Measurements from ENCODE around the gene FHIT. TPM values are rescaled to one million over a fixed set of nuclear protein-coding genes. Genes with fewer than 3 reads are reported as not detected.
"Not testable (repeated sequence)": the region's sequence is repeated elsewhere in the genome, so short reads cannot be mapped to it uniquely, and the experiment has no call there.

The FHIT gene
- total RNA-seq, 4 donors from 2014 or later, result 7.5 to 20.1 (median 13.5) TPM

DNA sequence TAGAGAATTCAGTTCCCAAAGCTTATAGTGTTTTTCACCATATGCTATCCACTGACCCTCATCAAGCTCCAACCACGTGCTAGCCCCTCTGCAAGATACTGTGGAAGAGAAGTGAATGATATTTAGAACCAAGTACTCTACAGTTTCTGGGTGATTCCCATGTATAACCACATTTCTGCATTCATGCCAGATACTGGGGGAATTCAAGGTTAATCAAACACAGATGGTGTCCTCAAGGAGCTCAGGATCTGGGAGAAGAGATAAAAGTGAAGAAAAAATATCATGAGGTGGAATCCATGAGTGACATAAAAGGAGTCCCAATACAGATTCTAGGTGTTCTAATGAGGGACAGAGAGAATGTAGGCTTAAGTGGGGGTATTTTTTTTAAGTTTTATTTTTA is 195.8 kb downstream of the FHIT start:
- H3K27ac ChIP-seq, result no peak overlapping the region
- no peaks in the 10 kb centered on the region for H3K9me3 ChIP-seq
- no peaks in the 10 kb centered on the region for H3K27me3 ChIP-seq
- no peaks in the 10 kb centered on the region for H3K4me1 ChIP-seq
- no peak for TF ChIP-seq POLR2AphosphoS5 (IDR thresholded peaks at IDR 0.05)
- no peak for TF ChIP-seq EP300 (IDR thresholded peaks at IDR 0.05; ENCODE audit: low read depth)
- TF ChIP-seq POLR2A (IDR thresholded peaks at IDR 0.05), result no peak
- TF ChIP-seq, protein P1, sequence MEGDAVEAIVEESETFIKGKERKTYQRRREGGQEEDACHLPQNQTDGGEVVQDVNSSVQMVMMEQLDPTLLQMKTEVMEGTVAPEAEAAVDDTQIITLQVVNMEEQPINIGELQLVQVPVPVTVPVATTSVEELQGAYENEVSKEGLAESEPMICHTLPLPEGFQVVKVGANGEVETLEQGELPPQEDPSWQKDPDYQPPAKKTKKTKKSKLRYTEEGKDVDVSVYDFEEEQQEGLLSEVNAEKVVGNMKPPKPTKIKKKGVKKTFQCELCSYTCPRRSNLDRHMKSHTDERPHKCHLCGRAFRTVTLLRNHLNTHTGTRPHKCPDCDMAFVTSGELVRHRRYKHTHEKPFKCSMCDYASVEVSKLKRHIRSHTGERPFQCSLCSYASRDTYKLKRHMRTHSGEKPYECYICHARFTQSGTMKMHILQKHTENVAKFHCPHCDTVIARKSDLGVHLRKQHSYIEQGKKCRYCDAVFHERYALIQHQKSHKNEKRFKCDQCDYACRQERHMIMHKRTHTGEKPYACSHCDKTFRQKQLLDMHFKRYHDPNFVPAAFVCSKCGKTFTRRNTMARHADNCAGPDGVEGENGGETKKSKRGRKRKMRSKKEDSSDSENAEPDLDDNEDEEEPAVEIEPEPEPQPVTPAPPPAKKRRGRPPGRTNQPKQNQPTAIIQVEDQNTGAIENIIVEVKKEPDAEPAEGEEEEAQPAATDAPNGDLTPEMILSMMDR (IDR thresholded peaks at IDR 0.05), result no peak
- no peak for DNase-seq
- intact Hi-C loops (cut with DNase I; ENCODE audit: low total_unique reads) (no loop called here), in situ Hi-C loops (cut with MboI; ENCODE audit: low pct_ligation_motif_present in 1 of 4, low pct_unique_long_range_greater_than_20kb in 1 of 4, low sequenced_read_pairs in 3 of 4) (no loop called here)
- H3K4me3 ChIP-seq, result no peak overlapping the region
- WGBS, 2 donors (ENCODE audit: low coverage in 1 of 2), result 71 to 88% methylated on average over 1 of the region's 1 CpG
- no peaks in the 10 kb centered on the region for H3K36me3 ChIP-seq

DNA sequence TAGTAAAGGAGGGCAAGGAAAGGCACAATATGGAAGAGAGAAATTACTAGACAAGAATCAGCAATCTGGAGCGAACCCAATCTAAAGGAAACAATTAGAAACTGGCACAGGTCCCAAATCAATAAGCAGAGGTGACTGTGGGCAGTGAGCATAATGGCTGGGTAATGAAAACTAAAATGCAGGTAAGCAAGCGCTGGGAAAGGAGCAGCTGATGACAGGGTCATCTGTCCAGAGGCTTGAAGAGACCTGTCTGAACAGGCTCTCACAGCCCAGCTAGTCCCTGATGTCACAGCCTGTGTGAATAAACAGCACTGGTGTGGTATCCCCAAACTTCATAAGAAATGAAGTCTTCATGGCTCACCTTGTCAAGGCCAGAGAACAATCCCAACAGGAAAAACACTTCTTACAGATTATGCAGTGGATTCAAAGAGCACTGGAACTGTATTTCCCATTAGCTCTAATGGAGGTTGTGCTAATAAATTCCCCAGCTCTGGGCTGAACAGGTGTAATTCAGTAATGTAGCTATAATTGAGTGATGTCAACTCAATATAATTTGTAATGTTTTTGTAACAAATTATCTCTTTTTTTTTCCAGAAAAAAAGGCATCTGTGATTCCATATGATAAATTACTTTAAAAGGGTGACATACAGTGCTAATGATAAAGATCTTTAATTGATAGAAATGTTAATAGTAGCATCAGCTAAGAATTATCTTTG is 197.3 kb downstream of the FHIT start:
- DNase-seq, result no peak
- H3K27me3 ChIP-seq, result no peaks in the 10 kb centered on the region
- in situ Hi-C loops (cut with MboI; ENCODE audit: low pct_ligation_motif_present in 1 of 4, low pct_unique_long_range_greater_than_20kb in 1 of 4, low sequenced_read_pairs in 3 of 4), result no loop called here
- H3K36me3 ChIP-seq, result no peaks in the 10 kb centered on the region
- no peak overlapping the region for H3K4me3 ChIP-seq
- no peaks in the 10 kb centered on the region for H3K4me1 ChIP-seq
- intact Hi-C loops (cut with DNase I; ENCODE audit: low total_unique reads), result no loop called here
- no peaks in the 10 kb centered on the region for H3K9me3 ChIP-seq
- TF ChIP-seq POLR2A (IDR thresholded peaks at IDR 0.05), result no peak
- TF ChIP-seq, protein P1 (IDR thresholded peaks at IDR 0.05), result no peak
- no peak for TF ChIP-seq EP300 (IDR thresholded peaks at IDR 0.05; ENCODE audit: low read depth)
- 58 to 67% methylated on average over 2 of the region's 2 CpGs for WGBS, 2 donors (ENCODE audit: low coverage in 1 of 2)
- no peak overlapping the region for H3K27ac ChIP-seq

DNA sequence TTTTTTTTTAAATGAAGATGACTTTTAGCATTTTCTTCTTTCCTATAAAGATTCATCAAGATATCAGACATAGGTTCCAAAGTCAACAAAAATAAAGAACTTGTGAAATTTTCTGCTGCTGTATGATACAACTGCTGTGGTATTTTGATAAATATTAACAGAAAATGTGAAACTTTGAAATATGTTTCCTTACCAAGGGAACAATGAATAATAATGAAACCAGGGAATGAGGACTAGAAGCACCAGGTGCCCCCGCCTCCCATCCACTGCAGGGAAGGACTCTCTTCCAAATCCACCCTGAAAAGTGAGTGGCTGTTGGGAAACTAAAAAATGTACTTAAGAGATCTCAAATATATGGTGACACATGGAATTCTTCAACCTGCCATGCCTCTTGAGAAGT is 198.4 kb downstream of the FHIT start:
- Histone ChIP-seq H3K4me3 (no peak overlapping the region), H3K27ac (no peak overlapping the region), H3K27me3 (no peaks in the 10 kb centered on the region), H3K4me1 (no peaks in the 10 kb centered on the region), H3K9me3 (no peaks in the 10 kb centered on the region), H3K36me3 (no peaks in the 10 kb centered on the region)
- intact Hi-C loops (cut with DNase I; ENCODE audit: low total_unique reads), result no loop called here
- no peak for TF ChIP-seq EP300 (IDR thresholded peaks at IDR 0.05; ENCODE audit: low read depth)
- TF ChIP-seq, protein P1 (IDR thresholded peaks at IDR 0.05), result no peak
- TF ChIP-seq POLR2AphosphoS5 (IDR thresholded peaks at IDR 0.05), result no peak
- TF ChIP-seq POLR2A (IDR thresholded peaks at IDR 0.05), result no peak
- WGBS, 2 donors (ENCODE audit: low coverage in 1 of 2), result 91 to 100% methylated on average over 1 of the region's 1 CpG
- in situ Hi-C loops (cut with MboI; ENCODE audit: low pct_ligation_motif_present in 1 of 4, low pct_unique_long_range_greater_than_20kb in 1 of 4, low sequenced_read_pairs in 3 of 4), result no loop called here
- DNase-seq, result no peak

DNA sequence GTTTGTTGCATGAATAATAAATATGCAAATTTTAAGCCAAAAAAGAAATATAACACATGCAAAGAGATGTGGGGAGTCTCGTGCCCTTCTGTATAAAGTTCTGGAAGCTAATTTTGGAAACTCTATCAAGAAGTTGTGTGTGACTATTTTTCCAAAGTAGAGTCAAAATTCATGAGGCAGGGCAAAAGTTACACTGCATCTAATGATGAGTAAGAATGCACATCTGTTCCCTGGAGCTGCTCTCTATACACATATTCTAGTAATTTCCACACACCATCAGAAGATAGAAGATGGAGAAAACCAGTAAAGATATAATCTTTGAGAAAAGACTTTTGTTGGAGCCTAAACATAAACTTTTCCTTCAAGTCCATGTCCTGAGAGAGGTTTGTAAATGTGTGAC is 199.6 kb downstream of the FHIT start:
- WGBS, 2 donors (ENCODE audit: low coverage in 1 of 2), result 69 to 80% methylated on average over 1 of the region's 1 CpG
- TF ChIP-seq POLR2AphosphoS5 (IDR thresholded peaks at IDR 0.05) (no peak), EP300 (IDR thresholded peaks at IDR 0.05; ENCODE audit: low read depth) (no peak), POLR2A (IDR thresholded peaks at IDR 0.05) (no peak)
- TF ChIP-seq, protein P1 (IDR thresholded peaks at IDR 0.05), result no peak
- no peak overlapping the region for H3K4me3 ChIP-seq
- no peak for DNase-seq
- H3K27ac ChIP-seq, result no peak overlapping the region
- no peaks in the 10 kb centered on the region for H3K9me3 ChIP-seq
- no peaks in the 10 kb centered on the region for H3K36me3 ChIP-seq
- in situ Hi-C loops (cut with MboI; ENCODE audit: low pct_ligation_motif_present in 1 of 4, low pct_unique_long_range_greater_than_20kb in 1 of 4, low sequenced_read_pairs in 3 of 4) (no loop called here), intact Hi-C loops (cut with DNase I; ENCODE audit: low total_unique reads) (no loop called here)
- H3K27me3 ChIP-seq, result no peaks in the 10 kb centered on the region
- no peaks in the 10 kb centered on the region for H3K4me1 ChIP-seq

DNA sequence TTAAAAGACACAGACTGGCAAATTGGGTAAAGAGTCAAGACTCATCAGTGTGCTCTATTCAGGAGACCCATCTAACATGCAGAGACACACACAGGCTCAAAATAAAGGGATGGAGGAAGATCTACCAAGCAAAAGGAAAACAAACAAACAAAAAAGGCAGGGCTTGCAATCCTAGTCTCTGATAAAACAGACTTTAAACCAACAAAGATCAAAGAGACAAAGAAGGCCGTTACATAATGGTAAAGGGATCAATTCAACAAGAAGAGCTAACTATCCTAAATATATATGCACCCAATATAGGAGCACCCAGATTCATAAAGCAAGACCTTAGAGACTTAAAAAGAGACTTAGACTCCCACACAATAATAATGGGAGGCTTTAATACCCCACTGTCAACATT is 206.1 kb downstream of the FHIT start:
- H3K4me1 ChIP-seq; H3K4me3 ChIP-seq; DNase-seq; H3K27ac ChIP-seq; H3K27me3 ChIP-seq; H3K36me3 ChIP-seq; in situ Hi-C loops (cut with MboI; ENCODE audit: low pct_ligation_motif_present in 1 of 4, low pct_unique_long_range_greater_than_20kb in 1 of 4, low sequenced_read_pairs in 3 of 4); intact Hi-C loops (cut with DNase I; ENCODE audit: low total_unique reads): not testable (repeated sequence)
- peaks cover 10 to 20% of the 10 kb centered on the region in 2 donors for H3K9me3 ChIP-seq
- WGBS, 2 donors (ENCODE audit: low coverage in 1 of 2), result 80 to 94% methylated on average over 1 of the region's 1 CpG

All from transverse colon (tissue), 4 donors.